Smooth muscle cell (in vitro differentiated cells): ENCODE data around the gene LRRC49. TPM values are rescaled to one million over a fixed set of nuclear protein-coding genes. Genes with fewer than 3 reads are reported as not detected.
"Not testable (repeated sequence)": the region's sequence is repeated elsewhere in the genome, so short reads cannot be mapped to it uniquely, and the experiment has no call there.

Experiments
- DNase-seq: peaks from one replicate; lab custom pipeline; 2025; ENCODE audit not compliant: unreplicated experiment; lab: John Stamatoyannopoulos, UW
- H2AFZ ChIP-seq: fragments of 200-600 bp; sonication (generic); 2 replicates; pipeline ENCODE4 v1.6.0; 2016; ENCODE audit warnings: antibody characterized with exemption, low read depth, mild to moderate bottlenecking
- H3F3A ChIP-seq: fragments of 200-600 bp; sonication (generic); 2 replicates; pipeline ENCODE4 v1.6.0; 2017; ENCODE audit warnings: antibody characterized with exemption, low read depth
- H3K27ac ChIP-seq: fragments of 200-600 bp; sonication (generic); 2 replicates; pipeline ENCODE4 v1.5.1; 2016; ENCODE audit warnings: low read depth, mild to moderate bottlenecking
- H3K27me3 ChIP-seq: fragments of 200-600 bp; sonication (generic); 2 replicates; pipeline ENCODE4 v1.6.1; 2016; ENCODE audit warnings: low read depth, mild to moderate bottlenecking
- H3K36me3 ChIP-seq: fragments of 200-600 bp; sonication (generic); 2 replicates; pipeline ENCODE4 v1.5.1; 2016; ENCODE audit warnings: low read depth
- H3K4me1 ChIP-seq: fragments of 200-600 bp; sonication (generic); 2 replicates; pipeline ENCODE4 v1.5.1; 2016; ENCODE audit warnings: low read depth
- H3K4me2 ChIP-seq: fragments of 200-600 bp; sonication (generic); 2 replicates; pipeline ENCODE4 v1.6.0; 2016; ENCODE audit warnings: mild to moderate bottlenecking
- H3K4me3 ChIP-seq: fragments of 200-600 bp; sonication (generic); 2 replicates; pipeline ENCODE4 v1.5.1; 2016; ENCODE audit warnings: mild to moderate bottlenecking
- H3K79me2 ChIP-seq: fragments of 200-600 bp; sonication (generic); 2 replicates; pipeline ENCODE4 v1.6.0; 2016; ENCODE audit warnings: low read depth, mild to moderate bottlenecking
- H3K9ac ChIP-seq: fragments of 200-600 bp; sonication (generic); 2 replicates; pipeline ENCODE4 v1.6.0; 2016; ENCODE audit warnings: low read depth
- H3K9me3 ChIP-seq: fragments of 200-600 bp; sonication (generic); replicated peaks from 2 replicates; pipeline ENCODE4 v1.5.1; 2016; ENCODE audit warnings: low read depth
- H4K20me1 ChIP-seq: fragments of 200-600 bp; sonication (generic); 2 replicates; pipeline ENCODE4 v1.6.0; 2016; ENCODE audit warnings: low read depth
- WGBS: methylation state at CpG from one replicate; pipeline ENCODE4 v1.1.7; 2016; ENCODE audit warnings: low lambda C conversion rate; 5-methylcytosine and 5-hydroxymethylcytosine counted together
- polyA plus RNA-seq: library from polyadenylated mRNA; unstranded; fragments of >200 nt; fragmentation: Nextera tagmentation; extraction: Ambion mirVana; gene quantifications from 2 replicates; pipeline ENCODE4 v1.2.1, GENCODE V29; 2016
- total RNA-seq: library from RNA; depleted of rRNA; stranded (reverse); fragments of >200 nt; gene quantifications from 2 replicates; pipeline ENCODE4 v1.2.3, GENCODE V29; 2014
- TF ChIP-seq, protein P1 (sequence below): fragments of 200-600 bp; sonication (generic); IDR thresholded peaks from 2 replicates; pipeline ENCODE4 v1.5.1; 2017; ENCODE audit warnings: borderline replicate concordance, mild to moderate bottlenecking, antibody characterized with exemption; ENCODE audit not compliant: insufficient read depth, poor library complexity, severe bottlenecking

Gene LRRC49
- total and polyA plus RNA-seq, 2 experiments from 2014 or later = 3.1 to 8.3 TPM

DNA sequence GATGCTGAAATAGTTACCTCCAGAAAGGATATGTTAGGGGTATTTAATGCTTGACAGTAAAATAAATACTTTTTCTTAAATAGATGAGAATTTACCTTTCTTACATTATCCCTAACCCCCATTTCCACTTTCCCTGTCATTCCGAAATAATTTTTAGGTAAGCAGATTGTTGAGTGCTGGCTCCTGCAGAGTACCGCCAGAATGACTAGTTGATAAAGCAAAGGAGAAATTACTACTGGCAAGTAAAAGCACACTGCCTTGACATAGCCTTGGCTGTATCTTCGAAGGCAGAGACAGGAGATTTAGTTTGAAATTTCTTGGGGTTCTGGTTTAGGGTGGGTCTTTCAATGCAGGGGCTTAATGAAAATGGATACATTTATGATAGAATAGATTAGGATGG, 40.8 kb downstream of the LRRC49 start:
- H3K79me2 ChIP-seq = no peaks in the 10 kb centered on the region
- DNase-seq = no peak
- H3K4me2 ChIP-seq = no peak overlapping the region
- no peak overlapping the region for H3K9ac ChIP-seq
- no peaks in the 10 kb centered on the region for H3F3A ChIP-seq
- H3K36me3 ChIP-seq = no peaks in the 10 kb centered on the region
- H3K4me3 ChIP-seq = no peak overlapping the region
- no peak overlapping the region for H2AFZ ChIP-seq
- H3K9me3 ChIP-seq = no peaks in the 10 kb centered on the region
- TF ChIP-seq, protein P1, sequence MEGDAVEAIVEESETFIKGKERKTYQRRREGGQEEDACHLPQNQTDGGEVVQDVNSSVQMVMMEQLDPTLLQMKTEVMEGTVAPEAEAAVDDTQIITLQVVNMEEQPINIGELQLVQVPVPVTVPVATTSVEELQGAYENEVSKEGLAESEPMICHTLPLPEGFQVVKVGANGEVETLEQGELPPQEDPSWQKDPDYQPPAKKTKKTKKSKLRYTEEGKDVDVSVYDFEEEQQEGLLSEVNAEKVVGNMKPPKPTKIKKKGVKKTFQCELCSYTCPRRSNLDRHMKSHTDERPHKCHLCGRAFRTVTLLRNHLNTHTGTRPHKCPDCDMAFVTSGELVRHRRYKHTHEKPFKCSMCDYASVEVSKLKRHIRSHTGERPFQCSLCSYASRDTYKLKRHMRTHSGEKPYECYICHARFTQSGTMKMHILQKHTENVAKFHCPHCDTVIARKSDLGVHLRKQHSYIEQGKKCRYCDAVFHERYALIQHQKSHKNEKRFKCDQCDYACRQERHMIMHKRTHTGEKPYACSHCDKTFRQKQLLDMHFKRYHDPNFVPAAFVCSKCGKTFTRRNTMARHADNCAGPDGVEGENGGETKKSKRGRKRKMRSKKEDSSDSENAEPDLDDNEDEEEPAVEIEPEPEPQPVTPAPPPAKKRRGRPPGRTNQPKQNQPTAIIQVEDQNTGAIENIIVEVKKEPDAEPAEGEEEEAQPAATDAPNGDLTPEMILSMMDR = no peak
- no peaks in the 10 kb centered on the region for H3K27me3 ChIP-seq
- no peak overlapping the region for H3K27ac ChIP-seq
- H4K20me1 ChIP-seq = no peaks in the 10 kb centered on the region
- WGBS = 63% methylated on average over 3 of the region's 3 CpGs
- no peaks in the 10 kb centered on the region for H3K4me1 ChIP-seq

DNA sequence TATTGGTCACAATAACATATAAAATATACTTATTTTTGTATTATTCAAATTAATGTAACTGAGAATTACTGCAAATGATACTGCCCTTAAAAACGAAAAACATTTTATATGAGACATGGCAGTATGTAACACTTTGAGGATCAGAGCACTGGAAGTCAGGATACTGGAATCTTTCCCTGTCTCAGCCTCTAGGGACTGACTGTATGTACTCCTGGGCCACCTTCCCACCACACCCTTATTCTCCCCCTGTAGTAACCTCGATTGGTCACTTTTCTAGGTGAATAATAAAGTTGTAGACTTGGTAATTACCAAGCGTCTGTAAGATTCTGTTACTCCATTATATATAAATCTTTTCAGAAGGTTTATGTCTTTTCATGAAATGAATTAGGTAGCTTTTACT, 43.0 kb downstream of the LRRC49 start:
- no peaks in the 10 kb centered on the region for H3K79me2 ChIP-seq
- WGBS = 85% methylated on average over 3 of the region's 3 CpGs
- no peak overlapping the region for H3K4me2 ChIP-seq
- no peak overlapping the region for H3K9ac ChIP-seq
- no peak overlapping the region for H2AFZ ChIP-seq
- no peak for DNase-seq
- no peak overlapping the region for H3K4me3 ChIP-seq
- no peaks in the 10 kb centered on the region for H3K9me3 ChIP-seq
- TF ChIP-seq, protein P1 = no peak
- no peaks in the 10 kb centered on the region for H3K4me1 ChIP-seq
- H3K27ac ChIP-seq = no peak overlapping the region
- no peaks in the 10 kb centered on the region for H3K27me3 ChIP-seq
- no peaks in the 10 kb centered on the region for H3K36me3 ChIP-seq
- H3F3A ChIP-seq = no peaks in the 10 kb centered on the region
- no peaks in the 10 kb centered on the region for H4K20me1 ChIP-seq

DNA sequence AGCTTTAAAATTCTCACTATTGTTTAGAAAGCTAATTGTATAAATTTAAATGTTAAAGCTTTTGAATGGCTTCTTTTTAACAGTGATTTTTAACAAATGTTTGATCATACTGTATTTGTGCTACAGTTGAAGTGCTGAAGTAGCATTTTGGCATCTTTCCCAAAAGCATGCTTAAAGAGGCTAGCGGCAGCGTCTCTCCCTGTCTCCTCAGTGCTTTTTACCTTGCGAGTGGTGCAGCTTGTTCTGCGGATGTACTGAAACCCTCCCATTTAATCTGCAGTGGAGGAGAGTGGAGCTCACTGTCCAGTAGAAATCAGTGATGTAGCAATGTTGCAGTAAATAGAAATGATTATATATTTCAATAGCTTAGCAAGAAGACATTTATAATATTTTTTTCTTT, 43.7 kb downstream of the LRRC49 start:
- no peak for DNase-seq
- TF ChIP-seq, protein P1 = no peak
- 87% methylated on average over 4 of the region's 4 CpGs for WGBS
- Histone ChIP-seq H2AFZ (no peak overlapping the region), H3K9ac (no peak overlapping the region), H3K4me2 (no peak overlapping the region), H4K20me1 (no peaks in the 10 kb centered on the region), H3K9me3 (no peaks in the 10 kb centered on the region), H3K27ac (no peak overlapping the region), H3K27me3 (no peaks in the 10 kb centered on the region), H3F3A (no peaks in the 10 kb centered on the region), H3K36me3 (no peaks in the 10 kb centered on the region), H3K4me1 (no peaks in the 10 kb centered on the region), H3K79me2 (no peaks in the 10 kb centered on the region), H3K4me3 (no peak overlapping the region)

DNA sequence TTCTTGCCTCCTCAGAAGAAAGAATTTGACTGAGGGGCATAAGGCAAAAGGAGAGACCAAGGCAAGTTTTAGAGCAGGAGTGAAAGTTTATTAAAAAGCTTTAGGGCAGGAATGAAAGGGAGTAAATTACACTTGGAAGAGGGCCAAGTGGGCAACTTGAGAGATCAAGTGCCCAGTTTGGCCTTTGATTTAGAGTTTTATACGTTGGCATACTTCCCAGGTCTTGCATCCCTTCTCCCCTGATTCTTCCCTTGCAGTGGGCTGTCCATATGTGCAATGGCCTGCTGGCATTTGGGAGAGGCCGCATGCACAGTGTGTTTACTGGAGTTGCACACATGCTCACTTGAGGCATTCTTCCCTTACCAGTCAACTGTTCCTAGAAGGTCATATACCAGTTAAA, 50.7 kb downstream of the LRRC49 start:
- 91% methylated on average over 2 of the region's 2 CpGs for WGBS

More for the DNA sequence above, 50.7 kb downstream of the LRRC49 start:
- not testable (repeated sequence) for H3K79me2 ChIP-seq, H3K27me3 ChIP-seq, H3K4me2 ChIP-seq, H3K27ac ChIP-seq, H2AFZ ChIP-seq, H3K9me3 ChIP-seq, DNase-seq, H3K9ac ChIP-seq, H3K36me3 ChIP-seq, H3K4me1 ChIP-seq, H4K20me1 ChIP-seq, H3K4me3 ChIP-seq, H3F3A ChIP-seq
